ENCODE data around the gene HMGN4.

DNA sequence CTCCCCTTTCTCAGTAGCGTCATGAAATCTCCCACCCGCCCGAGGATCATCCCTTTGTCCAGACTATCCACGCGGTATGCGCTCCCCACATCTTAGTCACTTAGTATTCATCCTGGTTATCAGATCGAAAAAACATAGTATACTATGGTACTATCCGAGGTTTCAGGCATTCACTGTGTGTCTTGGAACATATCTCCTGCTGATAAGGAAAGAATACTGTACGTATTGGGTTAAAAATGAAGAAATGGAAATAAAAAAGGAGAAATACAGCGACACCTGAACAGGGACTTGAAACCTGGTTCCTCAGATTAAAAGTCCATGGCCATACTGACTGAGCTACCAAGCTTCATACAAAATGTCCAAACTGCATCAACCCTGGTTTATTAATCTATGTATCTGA is 14.0 kb downstream of the HMGN4 start:
- TF ChIP-seq, protein P1, sequence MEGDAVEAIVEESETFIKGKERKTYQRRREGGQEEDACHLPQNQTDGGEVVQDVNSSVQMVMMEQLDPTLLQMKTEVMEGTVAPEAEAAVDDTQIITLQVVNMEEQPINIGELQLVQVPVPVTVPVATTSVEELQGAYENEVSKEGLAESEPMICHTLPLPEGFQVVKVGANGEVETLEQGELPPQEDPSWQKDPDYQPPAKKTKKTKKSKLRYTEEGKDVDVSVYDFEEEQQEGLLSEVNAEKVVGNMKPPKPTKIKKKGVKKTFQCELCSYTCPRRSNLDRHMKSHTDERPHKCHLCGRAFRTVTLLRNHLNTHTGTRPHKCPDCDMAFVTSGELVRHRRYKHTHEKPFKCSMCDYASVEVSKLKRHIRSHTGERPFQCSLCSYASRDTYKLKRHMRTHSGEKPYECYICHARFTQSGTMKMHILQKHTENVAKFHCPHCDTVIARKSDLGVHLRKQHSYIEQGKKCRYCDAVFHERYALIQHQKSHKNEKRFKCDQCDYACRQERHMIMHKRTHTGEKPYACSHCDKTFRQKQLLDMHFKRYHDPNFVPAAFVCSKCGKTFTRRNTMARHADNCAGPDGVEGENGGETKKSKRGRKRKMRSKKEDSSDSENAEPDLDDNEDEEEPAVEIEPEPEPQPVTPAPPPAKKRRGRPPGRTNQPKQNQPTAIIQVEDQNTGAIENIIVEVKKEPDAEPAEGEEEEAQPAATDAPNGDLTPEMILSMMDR (IDR thresholded peaks at IDR 0.05): no peak
- no peak for TF ChIP-seq EP300 (IDR thresholded peaks at IDR 0.05)

Measured in ovary (tissue), 3 donors.